Activated effector memory CD4-positive, alpha-beta T cell treated with anti-CD3 and anti-CD28 coated beads, Interleukin-2, amount 50 U/mL, for 16 hours (primary cell): ENCODE results near the gene MCFD2.

ENCODE experiments used
- DNase-seq: peaks from one replicate; pipeline ENCODE4 v3.0.0-alpha.2; 2020

Gene MCFD2

DNA sequence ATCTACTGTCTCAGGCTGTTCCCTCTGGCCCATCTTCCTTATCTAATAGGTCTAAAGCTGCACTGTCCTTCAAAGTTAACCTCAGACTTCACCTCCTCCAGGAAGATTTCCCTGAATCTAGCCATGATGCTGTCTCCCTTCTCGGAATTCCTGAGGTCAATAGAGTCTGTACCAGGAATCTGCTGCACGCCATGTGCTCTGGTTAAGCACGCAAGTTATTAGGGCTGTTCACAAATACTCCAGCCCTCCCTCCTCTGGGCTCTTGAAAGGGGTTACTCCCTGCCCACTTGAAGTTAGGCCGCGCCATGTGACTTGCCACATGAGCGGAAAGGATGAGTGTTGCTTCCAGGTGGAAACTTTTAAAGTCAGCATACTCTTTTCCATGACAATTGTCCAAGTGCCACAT is 43.6 kb downstream of the MCFD2 start:
- no peak for DNase-seq

DNA sequence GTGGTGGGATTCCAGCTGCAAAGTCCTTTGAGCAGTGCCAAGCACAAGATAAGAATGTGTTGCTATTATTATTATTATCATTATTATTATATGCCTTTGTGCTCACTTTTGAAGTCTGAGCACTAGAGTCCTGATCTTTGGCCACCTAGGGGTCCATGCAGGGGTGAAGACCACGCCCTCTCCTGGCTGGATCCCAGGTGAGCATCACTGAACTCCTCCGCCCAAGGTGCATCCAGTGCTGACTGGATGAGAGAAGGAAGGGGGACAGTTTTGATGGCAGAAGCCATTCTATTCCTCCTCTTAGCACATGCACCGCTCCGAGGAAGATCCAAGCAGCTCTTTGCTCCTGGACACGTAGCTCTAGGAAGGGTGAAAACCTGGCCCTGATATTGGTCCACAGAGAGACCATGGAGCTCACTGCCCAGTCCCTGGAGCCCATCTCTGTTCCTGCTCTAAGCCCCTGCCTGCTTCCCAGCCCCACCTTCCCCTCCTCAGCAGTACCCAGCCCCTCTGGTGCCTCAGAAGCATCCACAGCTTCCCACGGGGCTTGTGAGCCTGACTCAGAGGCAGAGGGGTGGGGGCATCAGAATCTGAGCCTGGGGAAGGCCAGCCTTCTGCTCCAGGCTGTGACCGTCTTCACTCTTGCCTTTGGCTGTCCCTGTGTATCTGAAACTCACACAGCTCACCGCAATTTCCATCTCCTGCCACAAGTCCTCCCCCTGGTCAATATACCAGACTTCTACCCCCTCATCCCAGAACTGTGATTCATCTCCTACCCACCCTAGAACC is 45.4 kb downstream of the MCFD2 start:
- DNase-seq = no peak

DNA sequence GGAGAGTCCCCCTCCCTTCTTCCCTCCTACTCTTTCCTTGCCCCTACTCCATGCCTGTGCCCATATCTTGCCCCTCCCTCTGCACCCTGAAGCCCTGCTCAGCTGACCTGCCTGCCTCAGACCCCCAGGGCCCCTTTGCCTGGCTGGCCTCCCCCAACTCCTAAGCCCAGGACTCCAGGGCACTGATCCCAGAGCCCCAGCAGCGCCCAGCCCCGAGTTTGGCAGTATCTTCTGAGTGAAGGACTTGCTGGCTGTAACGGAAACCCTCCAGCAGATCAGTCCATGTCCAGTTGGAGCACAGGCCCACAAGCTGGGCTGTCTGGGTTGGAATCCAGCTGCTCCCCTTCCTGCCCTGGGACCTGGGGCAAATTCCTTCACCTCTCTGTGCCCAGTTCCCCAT is 46.0 kb downstream of the MCFD2 start:
- no peak for DNase-seq

DNA sequence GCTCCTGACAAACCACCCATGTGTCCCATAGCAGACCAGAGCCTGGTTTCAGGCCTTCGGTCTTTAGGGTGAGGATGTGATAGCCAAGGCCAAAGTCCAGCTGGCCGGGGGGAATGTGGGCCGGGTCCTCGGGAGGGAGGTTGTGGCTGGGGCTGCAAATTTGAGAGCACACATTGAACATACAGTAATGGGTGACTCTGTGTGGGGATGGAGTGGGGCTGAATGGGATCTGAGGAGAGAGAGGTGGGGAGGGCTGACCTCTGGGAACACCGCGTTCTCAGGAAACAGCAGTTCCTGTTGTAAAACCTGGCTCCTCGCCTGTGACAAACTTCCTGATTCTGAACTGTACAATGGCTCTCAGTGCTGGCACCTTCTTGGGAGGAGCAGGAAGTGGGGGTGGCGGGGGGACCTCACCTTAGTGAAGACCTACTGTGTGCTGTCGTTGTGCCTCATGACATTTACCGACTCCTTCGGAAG is 48.8 kb downstream of the MCFD2 start:
- no peak for DNase-seq

DNA sequence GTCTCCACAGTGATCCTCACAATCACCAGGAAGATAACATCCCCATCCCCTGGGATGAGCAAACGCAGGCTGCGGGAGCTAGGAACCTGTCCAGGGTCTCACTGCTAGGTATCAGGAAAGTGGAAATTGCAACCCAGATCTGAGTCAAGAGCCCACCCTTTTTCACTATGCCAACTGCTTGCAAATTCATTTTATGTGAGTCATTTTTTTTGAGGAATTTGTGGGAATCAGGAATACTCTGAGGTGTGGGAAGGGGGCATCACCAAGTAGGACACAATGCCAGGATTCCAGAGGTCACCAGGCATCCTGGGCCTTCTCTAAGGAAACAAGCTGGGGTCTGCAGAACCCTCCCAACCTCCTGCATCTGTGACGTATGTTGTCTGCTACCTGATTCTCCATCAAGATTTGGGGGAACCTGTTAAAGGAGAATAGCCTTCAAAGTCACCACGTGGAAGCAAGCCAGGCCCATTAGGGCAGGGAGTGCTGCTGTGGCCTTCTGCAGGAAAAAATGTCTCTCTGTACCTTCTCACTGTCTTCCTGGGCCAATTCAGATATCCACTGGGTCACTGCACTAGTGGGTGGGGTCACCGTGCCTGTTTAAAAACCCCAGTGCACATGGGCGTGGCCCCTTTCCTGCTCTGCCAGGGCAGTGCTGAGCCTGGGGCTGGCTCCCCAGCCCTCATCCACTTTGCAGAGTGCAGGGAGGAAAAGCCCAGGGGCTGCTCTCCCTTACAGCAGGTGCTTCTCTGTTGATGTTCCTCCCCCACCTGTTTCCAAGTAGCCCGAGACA is 50.2 kb downstream of the MCFD2 start:
- DNase-seq = no peak

DNA sequence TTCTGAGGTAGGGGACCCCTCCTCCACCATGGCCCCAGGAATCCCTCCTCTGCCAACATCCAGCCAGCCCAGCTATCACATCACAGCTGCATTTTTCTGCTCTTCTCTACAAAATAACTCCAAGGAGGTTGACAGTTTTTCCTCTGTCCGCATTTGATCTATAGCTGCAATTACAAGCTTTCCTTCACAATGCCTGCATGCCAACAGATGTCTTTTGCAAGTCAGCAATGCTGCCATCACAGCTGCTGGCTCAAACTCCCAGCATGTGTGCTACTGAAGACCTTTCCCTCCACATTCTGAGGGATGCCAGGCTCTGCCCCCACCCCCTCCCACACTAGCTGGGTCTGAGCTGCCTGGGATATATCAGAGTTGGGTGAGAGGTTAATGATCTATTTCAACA is 51.7 kb downstream of the MCFD2 start:
- DNase-seq = no peak

DNA sequence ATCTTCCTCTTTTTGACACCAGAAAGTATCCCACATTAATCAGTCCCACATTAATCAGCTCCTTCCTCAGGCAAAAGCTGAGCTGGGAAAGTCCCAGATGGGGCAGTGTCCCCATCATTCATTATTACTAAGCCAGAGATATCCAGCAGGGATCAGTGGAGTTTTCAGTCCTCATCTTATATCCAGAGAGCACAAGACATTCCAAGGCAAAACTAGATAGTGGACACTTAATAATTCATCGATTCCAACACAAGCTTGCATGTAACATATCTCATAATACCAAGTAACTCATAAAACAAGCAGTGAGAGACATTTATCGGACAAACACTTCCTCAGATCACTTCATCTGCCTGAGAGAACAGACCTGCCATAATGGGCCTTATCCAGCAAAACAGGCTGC is 53.1 kb downstream of the MCFD2 start:
- no peak for DNase-seq

DNA sequence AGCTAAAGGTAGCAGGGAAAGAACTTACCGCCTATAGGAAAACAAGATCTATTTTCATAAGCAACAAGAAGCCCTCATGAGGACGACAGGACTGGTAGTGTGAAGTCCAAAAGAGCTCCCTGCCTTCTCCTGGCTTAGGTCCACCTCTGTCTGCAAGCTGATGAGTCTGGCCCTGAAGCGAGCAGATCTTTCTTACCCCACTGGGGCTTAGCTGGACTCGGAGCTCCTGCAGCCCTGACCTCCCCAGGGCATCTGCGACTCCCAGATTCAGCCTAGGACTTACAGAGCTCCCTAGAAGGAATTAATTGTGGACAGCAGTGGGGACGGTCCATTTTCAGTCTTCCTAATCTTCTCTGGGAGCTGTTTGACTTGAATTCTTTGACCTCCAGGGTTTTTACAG is 53.7 kb downstream of the MCFD2 start:
- no peak for DNase-seq

DNA sequence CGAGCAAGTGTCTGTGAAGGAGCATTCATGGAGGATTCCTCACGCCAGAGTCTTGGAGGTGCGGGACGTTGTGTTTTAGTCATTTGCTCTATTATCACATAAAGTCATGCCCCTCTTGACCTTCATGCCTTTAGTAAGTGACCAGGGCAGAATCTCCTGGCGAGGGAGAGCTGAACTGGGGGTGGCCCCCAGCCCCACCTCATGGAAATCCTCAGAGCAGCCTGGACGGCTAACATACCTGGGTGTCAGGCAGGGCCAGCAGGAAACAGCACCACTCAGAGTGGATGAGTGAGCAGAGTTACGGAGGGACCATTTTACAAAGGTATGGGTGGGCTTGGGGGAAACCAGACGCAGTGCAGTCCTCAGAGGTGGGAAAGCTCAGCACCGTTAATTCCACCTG is 56.1 kb downstream of the MCFD2 start:
- DNase-seq = no peak

DNA sequence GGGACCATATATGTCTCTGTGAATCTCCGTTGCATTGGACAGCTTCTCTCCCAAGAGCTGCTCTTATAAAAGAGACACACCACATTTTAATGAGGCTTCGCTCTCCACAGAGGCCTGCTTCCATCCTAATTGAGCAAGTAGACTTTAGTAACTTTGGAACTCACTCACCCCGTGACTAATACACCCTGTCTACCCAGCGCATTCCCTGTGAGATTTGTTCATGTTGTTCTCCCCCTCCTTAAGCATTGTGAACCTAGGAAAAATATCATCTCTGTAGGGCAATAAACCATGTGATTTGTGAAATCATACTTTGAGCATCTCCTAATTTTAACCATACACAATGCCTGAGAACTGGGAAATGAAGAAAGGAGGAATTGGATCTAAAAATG is 56.9 kb downstream of the MCFD2 start:
- no peak for DNase-seq

DNA sequence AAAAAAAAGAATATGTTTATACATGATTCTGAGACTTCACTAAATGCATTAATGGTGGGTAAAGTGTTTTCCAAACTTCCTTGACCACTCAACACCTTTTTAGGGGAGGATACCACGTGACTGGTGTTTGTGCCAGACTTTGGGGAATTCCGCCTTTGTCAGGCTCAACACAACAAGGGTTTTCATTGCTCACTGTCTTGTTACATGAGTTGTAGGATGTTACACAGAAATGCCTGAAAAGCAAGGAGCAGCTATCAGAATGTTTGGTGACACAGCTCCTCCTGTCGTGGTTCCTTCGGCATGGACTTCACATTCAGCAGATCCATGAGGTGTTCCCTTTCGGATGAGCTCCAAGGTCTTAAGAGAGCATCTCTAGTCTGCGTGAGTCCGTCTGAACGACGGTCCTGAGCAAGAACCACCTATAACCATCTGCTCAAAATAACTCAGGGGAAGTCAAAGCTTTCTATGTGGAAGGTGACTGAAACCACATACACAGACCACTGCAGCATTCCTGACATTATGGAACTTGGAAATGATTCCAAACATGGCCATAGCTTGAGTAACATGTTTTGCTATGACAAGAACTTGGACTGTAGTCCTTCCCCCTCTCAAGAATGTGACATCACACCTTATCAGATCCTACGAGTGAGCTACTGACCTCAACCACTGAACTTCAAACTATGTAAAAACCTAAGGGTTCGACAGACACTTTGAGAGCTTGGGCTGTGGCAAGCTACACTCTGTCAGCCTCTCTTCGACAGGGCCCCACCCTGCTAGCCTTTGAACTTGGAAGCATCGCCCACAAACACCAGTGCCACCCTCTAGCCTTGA is 57.5 kb downstream of the MCFD2 start:
- no peak for DNase-seq

DNA sequence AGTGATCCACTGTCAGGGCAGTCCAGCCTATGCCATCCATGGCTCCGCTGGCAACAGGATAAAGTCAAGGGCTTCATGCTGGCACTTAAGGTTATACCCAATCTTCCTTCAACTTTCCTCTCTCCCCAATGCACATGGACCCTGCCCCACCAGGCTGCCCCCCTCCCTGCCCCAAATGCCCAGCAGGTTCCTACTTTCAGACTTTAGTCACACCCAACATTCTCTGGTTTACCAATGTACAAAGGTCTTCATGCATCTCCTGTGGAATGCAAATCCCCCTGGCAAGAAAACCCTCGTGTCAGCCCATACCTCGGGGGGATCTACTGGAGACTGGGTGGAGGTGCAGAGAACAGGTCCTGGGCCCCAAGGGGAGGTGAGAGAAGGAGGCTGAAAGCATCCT is 59.3 kb downstream of the MCFD2 start:
- no peak for DNase-seq

DNA sequence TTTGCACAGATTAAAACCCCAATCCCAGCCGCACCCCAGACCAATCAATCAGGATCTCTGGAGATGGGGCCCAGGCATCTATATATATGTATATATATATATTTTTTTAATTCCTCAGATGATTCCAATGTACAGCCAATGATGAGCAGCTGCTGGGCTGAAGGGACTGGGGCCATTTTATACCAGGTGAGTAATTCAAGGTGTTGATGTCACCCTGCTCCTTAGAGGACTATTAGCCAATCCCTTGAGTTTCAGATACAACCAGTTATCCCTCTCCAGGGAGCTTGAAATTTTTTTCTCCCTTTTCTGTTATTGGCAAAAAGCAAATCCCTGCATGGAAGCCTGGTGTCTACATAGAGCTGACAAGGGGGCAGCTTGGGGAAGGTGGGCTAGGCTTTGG is 59.8 kb downstream of the MCFD2 start:
- no peak for DNase-seq

DNA sequence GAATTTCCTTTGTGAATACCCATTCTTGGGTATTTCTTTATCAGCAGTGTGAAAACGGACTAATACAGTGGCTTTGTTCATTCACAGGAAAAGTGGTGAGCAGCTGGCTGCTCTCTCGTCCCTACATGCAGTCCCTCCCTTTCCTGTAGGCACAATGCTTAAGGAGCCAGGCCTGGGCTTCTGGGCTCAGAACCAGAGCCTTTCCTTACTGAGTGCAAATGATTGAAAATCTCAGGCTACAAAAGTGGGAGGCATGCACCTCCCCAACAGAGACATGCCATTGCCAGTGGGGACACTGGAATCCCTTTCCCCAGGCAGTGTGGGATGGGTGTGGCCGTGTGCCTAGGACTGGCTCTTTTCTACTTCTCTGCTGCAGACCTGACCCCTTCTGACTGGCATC is 61.3 kb downstream of the MCFD2 start:
- no peak for DNase-seq

DNA sequence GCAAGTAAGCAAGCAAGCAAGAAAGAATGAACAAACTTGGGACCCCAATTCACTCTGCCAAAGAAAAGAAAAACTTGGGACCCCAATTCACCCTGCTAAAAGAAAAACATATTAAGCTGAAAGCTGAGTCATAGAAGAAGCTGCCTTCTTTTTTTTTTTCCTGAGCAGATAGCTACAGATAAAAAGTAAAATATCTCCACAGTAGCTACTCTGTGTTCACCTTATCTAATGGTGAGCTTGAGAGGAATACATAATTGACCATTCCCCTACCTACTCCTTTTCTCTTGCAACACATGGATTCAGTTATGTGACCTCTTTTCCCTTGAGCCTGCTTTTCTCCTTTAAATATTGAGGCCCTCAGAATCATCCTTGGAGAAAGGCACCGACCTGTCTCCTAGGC is 63.0 kb downstream of the MCFD2 start:
- DNase-seq = no peak

DNA sequence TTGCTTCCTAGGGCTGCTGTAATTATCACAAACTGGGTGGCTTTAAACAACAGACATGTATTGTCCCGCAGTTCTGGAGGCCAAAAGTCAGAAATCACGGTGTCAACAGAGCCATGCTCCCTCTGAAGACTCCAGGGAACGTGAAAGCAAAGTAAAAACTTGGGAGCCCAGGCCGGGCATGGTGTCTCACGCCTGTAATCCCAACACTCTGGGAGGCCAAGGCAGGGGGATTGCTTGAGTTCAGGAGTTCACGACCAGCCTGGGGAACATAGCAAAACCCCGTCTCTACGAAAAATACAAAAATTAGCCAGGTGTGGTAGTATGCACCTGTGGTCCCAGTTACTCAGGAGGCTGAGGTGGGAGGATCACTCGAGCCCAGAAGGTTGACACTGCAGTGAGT is 63.5 kb downstream of the MCFD2 start:
- DNase-seq = no peak
